H1 (cell line): Measurements from ENCODE around the gene PRKD1. TPM values are rescaled to one million over a fixed set of nuclear protein-coding genes. Genes with fewer than 3 reads are reported as not detected.

Experiments
- EGR1 ChIP-seq: IDR thresholded peaks from 2 replicates; pipeline ENCODE4 v1.6.1; 2011; ENCODE audit warnings: low read depth, low read length, borderline replicate concordance
- POU5F1 ChIP-seq: IDR thresholded peaks from 2 replicates; pipeline ENCODE4 v1.6.1; 2011; ENCODE audit warnings: low read depth, mild to moderate bottlenecking, low read length, moderate library complexity
- polyA plus RNA-seq, 7 experiments: library from polyadenylated mRNA; depleted of rRNA in 3 of 7; stranded (reverse) in 5 of 7; unstranded in 2 of 7; fragments of >200 nt in 5 of 7; fragments of 200-250 nt in 2 of 7; gene quantifications; 1 replicate in 5 of 7; 2 replicates in 1 of 7; 4 replicates in 1 of 7; pipeline versions ENCODE4 v1.2.1 to v1.2.3, GENCODE V29; 2011 to 2013; ENCODE audit warnings: missing spikeins in 2 of 7, mixed read lengths in 2 of 7
- total RNA-seq: library from RNA; stranded (reverse); fragmentation: NEBNext Ultra II Directional; extraction: Animal tissue kit (Norgen Biotek cat#: 25700); gene quantifications from 2 replicates; pipeline ENCODE4 v1.2.1, GENCODE V29; 2021
- TF ChIP-seq, protein P1 (sequence below), 3 experiments: IDR thresholded peaks; 1 replicate in 2 of 3; 2 replicates in 1 of 3; pipeline versions ENCODE4 v1.5.1 to v1.6.1; 2011; ENCODE audit warnings: low read length in 3 of 3, mild to moderate bottlenecking in 3 of 3, inconsistent platforms in 2 of 3, low read depth in 1 of 3, moderate library complexity in 1 of 3; ENCODE audit not compliant: insufficient read depth in 1 of 3; ENCODE audit errors: control extremely low read depth in 1 of 3

The PRKD1 gene
- total and polyA plus RNA-seq, 2 of the 8 experiments (the other 6 are each of a cell fraction or from before 2014, with no cell fraction given): 3.6 to 6.8 TPM

DNA sequence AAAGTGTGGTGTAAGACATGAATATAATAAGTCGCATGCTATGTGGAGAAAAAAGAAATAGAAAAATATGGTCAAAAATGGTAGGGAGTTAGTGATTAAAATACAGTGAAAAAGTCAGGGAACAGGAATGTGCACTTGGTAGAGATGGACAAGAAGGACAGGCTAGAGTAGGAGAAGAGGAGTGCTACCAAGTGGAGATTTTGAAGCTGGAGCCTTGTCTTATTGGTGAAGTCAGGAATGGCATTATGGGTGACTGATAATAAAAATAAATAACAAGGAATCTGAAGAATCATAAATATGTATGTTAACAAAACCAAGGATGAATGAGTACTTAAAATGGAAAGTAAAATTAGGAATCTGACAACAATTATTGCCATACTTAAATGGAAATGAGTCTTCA, 204.8 kb downstream of the PRKD1 start (continued):
- TF ChIP-seq, protein P1, sequence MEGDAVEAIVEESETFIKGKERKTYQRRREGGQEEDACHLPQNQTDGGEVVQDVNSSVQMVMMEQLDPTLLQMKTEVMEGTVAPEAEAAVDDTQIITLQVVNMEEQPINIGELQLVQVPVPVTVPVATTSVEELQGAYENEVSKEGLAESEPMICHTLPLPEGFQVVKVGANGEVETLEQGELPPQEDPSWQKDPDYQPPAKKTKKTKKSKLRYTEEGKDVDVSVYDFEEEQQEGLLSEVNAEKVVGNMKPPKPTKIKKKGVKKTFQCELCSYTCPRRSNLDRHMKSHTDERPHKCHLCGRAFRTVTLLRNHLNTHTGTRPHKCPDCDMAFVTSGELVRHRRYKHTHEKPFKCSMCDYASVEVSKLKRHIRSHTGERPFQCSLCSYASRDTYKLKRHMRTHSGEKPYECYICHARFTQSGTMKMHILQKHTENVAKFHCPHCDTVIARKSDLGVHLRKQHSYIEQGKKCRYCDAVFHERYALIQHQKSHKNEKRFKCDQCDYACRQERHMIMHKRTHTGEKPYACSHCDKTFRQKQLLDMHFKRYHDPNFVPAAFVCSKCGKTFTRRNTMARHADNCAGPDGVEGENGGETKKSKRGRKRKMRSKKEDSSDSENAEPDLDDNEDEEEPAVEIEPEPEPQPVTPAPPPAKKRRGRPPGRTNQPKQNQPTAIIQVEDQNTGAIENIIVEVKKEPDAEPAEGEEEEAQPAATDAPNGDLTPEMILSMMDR (IDR thresholded peaks at IDR 0.05; ENCODE audit: control extremely low read depth in 1 of 3, insufficient read depth in 1 of 3, low read depth in 1 of 3, low read length in 3 of 3): no peak
- TF ChIP-seq EGR1 (no peak), POU5F1 (no peak)
